HepG2 (cell line): ENCODE results near the gene RHBDD3. TPM values are rescaled to one million over a fixed set of nuclear protein-coding genes. Genes with fewer than 3 reads are reported as not detected.

Experiments
- BATF2 ChIP-seq: sonication (generic); formaldehyde crosslinking; IDR thresholded peaks from 2 replicates; pipeline ENCODE4 v1.8.0; 2022; ENCODE audit warnings: mild to moderate bottlenecking, missing genetic modification reagents, moderate library complexity
- EZH2 ChIP-seq: conservative IDR thresholded peaks from 2 replicates; pipeline ENCODE4 v1.6.1; 2012; ENCODE audit warnings: mild to moderate bottlenecking, low read depth, low read length, moderate library complexity
- HMGA1 ChIP-seq: sonication (generic); formaldehyde crosslinking; conservative IDR thresholded peaks from 2 replicates; pipeline ENCODE4 v1.4.0; 2020; ENCODE audit warnings: missing genetic modification reagents
- KAT2B ChIP-seq: fragments of 150-350 bp; IDR thresholded peaks from 2 replicates; pipeline ENCODE4 v1.6.1; 2014; ENCODE audit warnings: low read depth, low read length, borderline replicate concordance
- KLF9 ChIP-seq: IDR thresholded peaks from 2 replicates; pipeline ENCODE4 v1.6.1; 2016; ENCODE audit warnings: low read depth
- REST ChIP-seq, 2 experiments: IDR thresholded peaks; 2 replicates each; pipeline ENCODE4 v1.6.1; 2011 to 2012; ENCODE audit warnings: low read length in 2 of 2, borderline replicate concordance in 1 of 2, low read depth in 1 of 2, mild to moderate bottlenecking in 1 of 2, moderate library complexity in 1 of 2
- RXRA ChIP-seq: sonication (generic); formaldehyde crosslinking; IDR thresholded peaks from 2 replicates; pipeline ENCODE4 v1.5.1; 2020; ENCODE audit warnings: missing genetic modification reagents
- SRSF9 ChIP-seq: fragments of 200-400 bp; formaldehyde crosslinking; IDR thresholded peaks from 2 replicates; pipeline ENCODE4 v1.6.1; 2018; ENCODE audit warnings: borderline replicate concordance, mild to moderate bottlenecking, low read depth, low read length; ENCODE audit not compliant: insufficient read depth, poor library complexity, severe bottlenecking
- ZBTB25 ChIP-seq: IDR thresholded peaks from 2 replicates; pipeline ENCODE4 v1.6.1; 2018; ENCODE audit warnings: missing genetic modification reagents
- ZBTB26 ChIP-seq: IDR thresholded peaks from 2 replicates; pipeline ENCODE4 v1.6.1; 2016; ENCODE audit warnings: missing compliant biosample characterization, missing genetic modification reagents, borderline replicate concordance
- ZNF224 ChIP-seq: sonication (generic); formaldehyde crosslinking; IDR thresholded peaks from 2 replicates; pipeline ENCODE4 v1.5.0; 2020; ENCODE audit warnings: mild to moderate bottlenecking, missing genetic modification reagents
- ZNF3 ChIP-seq: IDR thresholded peaks from 2 replicates; pipeline ENCODE4 v1.7.0; 2017; ENCODE audit warnings: inconsistent platforms
- ZNF367 ChIP-seq: sonication (generic); formaldehyde crosslinking; IDR thresholded peaks from 2 replicates; pipeline ENCODE4 v1.4.0; 2020; ENCODE audit warnings: missing genetic modification reagents, borderline replicate concordance
- ZNF552 ChIP-seq: sonication (generic); formaldehyde crosslinking; IDR thresholded peaks from 2 replicates; pipeline ENCODE4 v1.9.0; 2022; ENCODE audit warnings: missing genetic modification reagents, mild to moderate bottlenecking, borderline replicate concordance
- ZNF558 ChIP-seq: sonication (generic); formaldehyde crosslinking; IDR thresholded peaks from 2 replicates; pipeline ENCODE4 v1.9.0; 2022; ENCODE audit warnings: mild to moderate bottlenecking, missing genetic modification reagents, borderline replicate concordance
- ZNF746 ChIP-seq: sonication (generic); formaldehyde crosslinking; IDR thresholded peaks from 2 replicates; pipeline ENCODE4 v1.8.0; 2022; ENCODE audit warnings: mild to moderate bottlenecking, missing genetic modification reagents
- ZNF777 ChIP-seq: sonication (generic); formaldehyde crosslinking; IDR thresholded peaks from 2 replicates; pipeline ENCODE4 v1.4.0; 2020; ENCODE audit warnings: missing genetic modification reagents
- polyA plus RNA-seq, 8 experiments: library from polyadenylated mRNA; depleted of rRNA in 3 of 8; stranded (reverse) in 7 of 8; unstranded in 1 of 8; fragments of >200 nt; fragmentation: Illumina TruSeq in 4 of 8; extraction: Trizol in 4 of 8; gene quantifications; 2 replicates each; pipeline versions ENCODE4 v1.2.1 to v1.2.3, GENCODE V29; 2011 to 2016; ENCODE audit warnings: low read depth in 4 of 8, missing spikeins in 1 of 8, mixed read lengths in 1 of 8; ENCODE audit not compliant: insufficient read depth in 1 of 8
- total RNA-seq, 5 experiments: library from RNA; depleted of rRNA; stranded (reverse); fragments of >200 nt; fragmentation: Illumina TruSeq; extraction: Trizol; gene quantifications; 2 replicates each; pipeline ENCODE4 v1.2.3, GENCODE V29; 2016; ENCODE audit warnings: low read depth in 1 of 5

Gene RHBDD3
- total and polyA plus RNA-seq, 2 of the 13 experiments (the other 11 are each of a cell fraction or from before 2014, with no cell fraction given) = 12.1 to 26.7 TPM

- TF ChIP-seq REST (IDR thresholded peaks at IDR 0.05; ENCODE audit: borderline replicate concordance in 1 of 2, low read depth in 1 of 2, low read length in 2 of 2) = no peak
- TF ChIP-seq ZNF777 (CRISPR knock-in tag) = 0 out of 2 replicates have a peak, but pooled peaks have one; percentile 30
- TF ChIP-seq KLF9 (CRISPR knock-in tag) = no peak
- no peak for TF ChIP-seq RXRA (CRISPR knock-in tag)
- no peak for TF ChIP-seq ZNF367 (CRISPR knock-in tag)
- no peak for TF ChIP-seq ZNF746 (CRISPR knock-in tag)
- TF ChIP-seq ZBTB26 (CRISPR knock-in tag) = no peak
- no peak for TF ChIP-seq ZNF224
- TF ChIP-seq KAT2B = no peak
- TF ChIP-seq ZBTB25 (CRISPR knock-in tag) = no peak; the same call in 1 of the 2 replicates
- no peak for TF ChIP-seq ZNF3 (CRISPR knock-in tag)
- TF ChIP-seq ZNF558 (CRISPR knock-in tag) = no peak
- TF ChIP-seq EZH2 = no peak
- no peak for TF ChIP-seq HMGA1 (CRISPR knock-in tag)
- no peak for TF ChIP-seq ZNF552 (CRISPR knock-in tag)
- no peak for TF ChIP-seq BATF2 (CRISPR knock-in tag)
- TF ChIP-seq SRSF9 = no peak
Observed at GRCh38 chr22:29245626-29246385, 22.0 kb downstream of the RHBDD3 start (continued).
